NCI-H345 treated with DMSO at 0.1 percent for 48 hours (cell line): ENCODE measurements around the gene NUP37.
A peak's percentile ranks its signal among the peaks of the same experiment; 100 is the strongest.
"Not testable (repeated sequence)": the region's sequence is repeated elsewhere in the genome, so short reads cannot be mapped to it uniquely, and the experiment has no call there.

Source experiments
- DNase-seq: peaks from one replicate; lab custom pipeline; 2025; ENCODE audit not compliant: unreplicated experiment; lab: John Stamatoyannopoulos, UW

Gene NUP37

DNA sequence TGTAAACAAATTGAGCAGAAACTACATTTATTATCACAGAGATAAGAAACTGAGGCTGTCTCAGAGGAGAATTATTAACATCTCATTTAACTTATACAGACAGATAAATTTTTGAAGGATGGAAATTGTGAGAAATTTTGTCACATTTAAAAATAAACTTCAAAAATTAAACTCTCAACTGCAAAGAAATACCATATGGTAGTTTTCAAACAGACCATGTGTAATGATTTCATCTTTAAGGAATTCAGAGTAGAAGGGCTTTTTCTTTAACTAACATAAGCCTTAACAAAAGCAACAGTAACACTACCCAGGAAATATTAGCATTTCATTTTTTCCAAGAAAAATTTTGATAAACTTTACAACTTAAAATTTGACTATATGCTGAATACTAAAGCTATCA, 26.6 kb downstream of the NUP37 start:
- no peak for DNase-seq

DNA sequence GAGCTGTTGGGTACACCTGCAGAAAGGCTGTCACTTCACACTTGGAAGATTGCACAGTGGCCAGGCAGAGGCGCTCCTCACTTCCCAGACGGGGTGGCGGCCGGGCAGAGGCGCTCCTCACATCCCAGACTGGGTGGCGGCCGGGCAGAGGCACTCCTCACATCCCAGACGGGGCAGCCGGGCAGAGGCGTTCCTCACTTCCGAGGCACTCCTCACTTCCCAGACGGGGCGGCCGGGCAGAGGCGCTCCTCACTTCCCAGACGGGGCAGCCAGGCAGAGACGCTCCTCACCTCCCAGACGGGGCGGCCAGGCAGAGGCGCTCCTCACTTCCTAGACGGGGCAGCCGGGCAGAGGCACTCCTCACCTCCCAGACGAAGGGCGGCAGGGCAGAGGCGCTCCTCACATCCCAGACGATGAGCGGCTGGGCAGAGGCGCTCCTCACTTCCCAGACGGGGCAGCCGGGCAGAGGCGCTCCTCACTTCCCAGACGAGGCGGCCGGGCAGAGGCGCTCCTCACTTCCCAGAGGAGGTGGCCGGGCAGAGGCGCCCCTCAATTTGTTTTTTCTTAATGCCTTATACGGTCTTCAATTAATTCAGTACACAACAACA, 30.6 kb downstream of the NUP37 start:
- DNase-seq, result not testable (repeated sequence)

DNA sequence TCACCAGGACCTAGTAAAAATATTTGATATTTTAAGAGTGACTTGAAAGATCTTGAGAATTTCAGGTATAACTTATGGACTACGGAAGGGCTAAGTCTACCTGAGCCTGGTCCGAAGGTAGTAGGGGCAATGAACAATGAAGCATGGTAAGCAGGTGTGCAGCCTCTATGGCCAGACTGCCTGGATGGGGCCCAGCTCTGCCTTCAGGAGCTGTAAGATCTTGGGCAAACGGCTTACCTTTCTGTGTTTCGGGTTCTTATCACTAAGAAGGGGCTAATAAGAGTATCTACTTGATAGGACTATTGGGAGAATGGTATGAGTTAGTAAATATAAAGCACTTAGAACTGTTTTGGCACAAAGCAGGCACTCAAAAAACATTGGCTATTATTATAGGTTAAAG, 39.1 kb downstream of the NUP37 start:
- no peak for DNase-seq

DNA sequence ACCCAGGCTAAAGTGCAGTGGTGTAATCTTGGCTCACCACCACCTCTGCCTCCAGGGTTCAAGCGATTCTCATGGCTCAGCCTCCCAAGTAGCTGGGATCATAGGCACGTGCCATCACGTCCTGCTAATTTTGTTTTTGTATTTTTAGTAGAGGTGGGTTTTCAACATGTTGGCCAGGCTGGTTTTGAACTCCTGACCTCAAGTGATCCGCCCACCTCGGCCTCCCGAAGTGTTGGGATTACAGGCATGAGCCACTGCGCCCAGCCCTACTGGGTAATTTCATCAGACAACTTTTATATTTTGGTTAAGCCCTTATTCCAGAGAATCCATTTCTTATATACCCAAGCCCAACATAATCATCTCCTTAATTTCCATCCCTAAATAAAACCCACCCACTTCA, 47.8 kb downstream of the NUP37 start:
- not testable (repeated sequence) for DNase-seq

DNA sequence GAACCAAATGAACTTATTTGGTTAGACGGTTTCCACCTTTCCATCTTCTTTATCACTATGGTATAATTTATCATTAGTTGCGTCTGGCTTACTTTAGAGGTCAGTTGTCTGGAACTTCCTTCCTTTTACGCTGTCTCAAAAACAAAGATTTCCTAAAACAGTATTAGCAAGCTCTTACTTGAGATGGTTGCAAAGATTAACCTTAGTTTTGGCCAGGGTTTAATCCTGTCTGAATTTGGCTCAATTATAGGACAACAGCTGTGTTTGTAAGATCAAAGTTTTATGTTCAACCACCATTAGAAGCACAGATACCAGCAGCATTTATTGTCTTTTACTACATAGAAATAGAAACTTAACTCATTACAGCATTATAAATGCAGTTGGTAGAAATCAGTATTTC, 50.2 kb downstream of the NUP37 start:
- DNase-seq, result no peak

DNA sequence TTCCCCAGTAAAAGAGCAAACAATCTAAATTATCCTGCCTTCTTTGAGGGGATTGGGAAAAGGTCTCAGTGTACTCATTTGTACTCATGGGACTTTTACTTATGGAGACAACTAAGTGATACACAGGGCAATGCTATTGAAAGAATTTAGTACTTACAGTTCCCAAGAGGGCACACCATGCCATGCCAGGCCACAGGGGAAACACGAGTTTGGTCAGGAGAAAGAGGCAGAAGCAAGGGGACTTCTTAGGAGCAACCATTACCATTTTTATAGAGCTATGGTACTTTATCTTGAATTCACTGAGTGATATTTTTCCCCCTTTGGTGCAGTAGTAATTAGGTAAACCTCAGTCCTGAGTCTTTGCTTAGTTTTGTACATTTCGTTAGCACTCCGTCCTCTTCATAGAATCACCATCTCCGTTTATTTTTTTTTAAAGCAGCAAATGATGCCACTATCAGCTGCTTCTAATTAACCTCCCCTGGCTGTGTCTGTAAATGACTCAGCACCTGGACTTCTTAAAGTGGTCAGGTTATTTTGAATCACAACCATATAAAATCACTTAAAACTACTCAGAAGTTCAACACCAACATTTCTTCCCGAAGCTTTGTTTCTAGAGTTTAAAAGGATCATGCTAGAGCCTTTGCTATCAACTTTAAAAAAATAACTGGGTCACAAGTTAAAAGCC, 52.2 kb downstream of the NUP37 start:
- no peak for DNase-seq

DNA sequence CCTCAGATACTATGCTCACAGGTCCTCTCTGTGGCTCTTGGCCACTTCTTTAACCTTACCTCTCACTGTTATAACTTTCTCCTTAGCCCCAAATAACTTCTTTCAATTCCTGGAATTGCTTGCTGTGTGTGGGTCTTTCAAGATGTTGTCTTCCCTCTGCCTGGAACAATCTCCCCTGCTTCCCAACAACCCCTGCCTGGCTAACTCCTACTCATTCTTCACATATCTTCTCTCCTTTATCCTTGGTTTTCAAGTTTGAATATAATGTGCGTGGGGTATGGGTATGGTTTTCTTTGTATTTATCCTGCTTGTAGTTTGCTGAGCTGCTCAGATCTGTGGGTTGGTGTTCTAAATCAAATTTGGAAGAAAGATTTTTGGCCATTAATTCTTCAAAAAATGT, 55.4 kb downstream of the NUP37 start:
- DNase-seq, result no peak

DNA sequence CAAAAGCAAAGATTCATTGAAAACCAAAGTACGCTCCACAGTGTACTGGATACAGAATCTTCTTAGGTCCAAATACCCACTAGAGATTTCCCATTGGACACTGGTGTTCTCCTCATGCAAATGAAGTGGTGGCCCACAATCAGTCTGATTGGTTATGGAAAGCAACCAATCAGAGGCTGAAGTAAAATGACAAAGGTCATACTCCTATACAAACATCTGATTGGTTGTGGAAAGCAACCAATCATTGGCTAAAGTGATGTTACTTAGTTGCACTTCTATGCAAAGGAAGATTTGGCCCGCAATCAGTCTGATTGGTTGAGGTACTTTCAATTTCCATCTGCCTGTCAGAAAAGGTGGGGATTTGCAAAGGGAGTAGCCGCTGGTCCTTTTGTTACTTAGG, 56.8 kb downstream of the NUP37 start:
- no peak for DNase-seq

DNA sequence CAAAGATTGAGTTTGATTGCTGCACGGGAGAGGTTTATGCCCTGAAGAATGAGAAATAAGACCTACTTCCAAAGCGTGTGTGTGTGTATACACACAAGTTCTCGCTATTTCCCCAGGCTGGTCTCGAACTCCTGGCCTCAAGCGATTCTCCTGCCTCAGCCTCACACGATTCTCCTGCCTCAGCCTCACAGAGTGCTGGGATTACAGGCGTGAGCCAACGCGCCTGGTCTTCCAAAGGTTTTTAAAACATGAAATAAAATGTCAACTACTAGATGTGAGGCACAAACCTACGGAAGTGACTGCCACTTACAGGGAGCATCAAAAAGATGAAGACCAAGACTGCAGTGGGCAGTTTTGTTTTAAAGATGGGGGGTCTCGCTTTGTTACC, 57.5 kb downstream of the NUP37 start:
- DNase-seq, result no peak

DNA sequence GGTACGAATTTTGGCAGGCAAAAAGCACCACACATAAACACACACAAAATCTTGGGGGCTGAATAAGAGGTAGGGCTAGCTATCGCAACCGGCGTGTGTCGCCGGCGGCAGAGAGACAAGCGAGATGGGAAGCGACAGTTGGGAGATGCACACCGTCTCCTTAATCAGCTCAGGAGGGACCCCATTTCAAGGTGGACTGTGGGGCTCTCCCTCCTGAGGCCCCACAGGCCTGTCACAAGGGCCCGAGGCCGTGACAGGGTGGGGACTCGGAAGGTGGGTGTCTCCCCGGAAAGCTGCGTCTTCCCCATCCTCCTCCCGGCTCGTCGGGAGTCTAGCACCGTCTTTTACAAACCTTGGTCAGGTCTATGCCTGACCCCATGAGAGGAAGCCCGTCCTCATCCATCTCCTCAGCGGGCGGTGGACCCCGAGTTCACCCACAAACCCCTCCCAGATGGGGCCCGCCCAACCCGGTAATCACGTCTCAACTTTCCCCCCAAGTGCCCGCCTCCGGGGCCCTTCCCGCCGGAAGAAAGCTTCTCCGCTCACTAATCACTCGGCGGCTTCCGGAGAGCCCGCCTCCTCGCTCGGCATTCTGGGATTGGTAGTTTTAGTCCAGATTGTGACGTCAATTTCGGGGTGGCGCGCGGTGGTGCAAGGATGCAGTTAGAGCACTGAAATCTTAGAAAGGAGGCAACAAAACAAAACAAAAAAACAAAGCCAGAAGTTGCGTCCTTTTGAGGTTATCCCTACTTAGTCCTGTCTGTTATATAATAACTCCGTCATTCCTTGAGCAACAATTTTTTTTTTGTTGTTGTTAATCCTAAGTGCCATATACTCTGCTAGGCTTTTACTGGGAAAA, 58.1 kb downstream of the NUP37 start, which contains the start of gene WASHC3:
Gene WASHC3, minus strand, starts transcription at position 432 of the 859 bp plus-strand sequence. Its CDS starts 29 bp downstream, at position 403.
- DNase-seq, result peak; percentile 94

DNA sequence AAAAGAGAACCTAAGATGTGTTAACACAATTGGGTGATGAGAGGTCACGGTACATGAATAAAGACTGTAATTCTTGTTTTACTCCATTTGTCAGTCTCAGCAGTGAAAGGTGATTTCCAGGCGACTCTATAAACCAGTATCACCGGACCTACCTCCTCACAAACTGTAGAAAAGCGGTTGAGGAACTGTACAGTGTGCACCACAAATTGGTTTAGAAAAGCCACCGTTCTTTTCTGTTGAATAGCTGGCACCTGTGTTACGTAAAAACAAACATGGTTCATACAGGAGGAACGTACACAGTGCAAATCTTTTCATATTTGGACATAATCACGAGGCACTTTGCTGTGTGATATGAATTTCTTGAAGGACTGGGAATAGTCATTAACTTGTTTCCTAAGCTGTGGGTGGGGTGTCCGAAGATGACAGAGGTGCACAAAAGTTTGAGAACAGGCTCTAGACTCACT, 58.8 kb downstream of the NUP37 start:
- DNase-seq, result no peak

DNA sequence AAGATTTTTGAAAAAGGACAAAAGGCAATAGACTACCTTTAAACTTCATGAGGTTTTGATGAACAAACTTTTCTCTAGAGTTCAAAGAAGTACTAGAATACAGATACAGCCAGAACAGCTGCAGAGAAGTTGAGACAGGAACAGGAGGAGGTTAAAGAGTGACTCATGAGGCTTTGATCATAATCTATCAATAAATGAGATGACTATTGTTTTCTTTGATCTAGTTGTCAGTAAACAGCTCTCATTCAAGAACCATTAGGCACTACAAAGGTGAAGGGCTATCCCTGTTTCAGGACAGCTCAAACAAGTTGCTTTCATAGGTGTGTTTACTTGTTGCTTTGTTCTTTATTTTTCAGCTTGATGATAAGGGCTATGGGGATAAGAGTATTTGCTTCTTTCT, 60.6 kb downstream of the NUP37 start:
- DNase-seq, result no peak

DNA sequence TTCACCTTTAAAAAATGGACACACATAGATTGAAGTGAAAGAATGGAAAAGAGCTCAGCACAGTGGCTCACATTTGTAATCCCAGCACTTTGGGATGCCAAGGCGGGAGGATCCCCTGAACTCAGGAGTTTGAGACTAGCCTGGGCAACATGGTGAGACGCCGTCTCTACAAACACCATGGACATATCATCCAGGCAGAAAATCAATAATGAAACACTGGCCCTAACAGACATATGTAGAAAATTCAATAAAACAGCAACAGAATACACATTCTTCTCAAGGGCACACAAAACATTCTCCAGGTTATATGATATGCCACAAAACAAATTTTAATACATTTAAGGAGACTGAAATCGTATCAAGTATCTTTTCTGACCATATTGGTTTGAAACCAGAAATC, 65.6 kb downstream of the NUP37 start:
- no peak for DNase-seq

DNA sequence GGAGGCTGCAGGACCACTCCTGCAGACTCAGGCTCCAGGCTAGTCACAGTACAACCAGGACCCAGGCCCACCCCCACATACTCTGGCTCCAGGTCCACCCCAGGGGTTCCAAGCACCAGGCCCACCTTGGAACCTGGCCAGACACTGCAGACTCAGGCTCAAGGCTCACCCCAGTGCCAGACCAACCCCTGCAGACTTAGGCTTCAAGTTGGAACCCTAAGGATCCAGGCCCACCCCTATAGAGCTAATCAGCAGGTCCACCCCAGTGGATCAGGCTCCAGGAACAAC, 66.9 kb downstream of the NUP37 start:
- DNase-seq, result no peak

DNA sequence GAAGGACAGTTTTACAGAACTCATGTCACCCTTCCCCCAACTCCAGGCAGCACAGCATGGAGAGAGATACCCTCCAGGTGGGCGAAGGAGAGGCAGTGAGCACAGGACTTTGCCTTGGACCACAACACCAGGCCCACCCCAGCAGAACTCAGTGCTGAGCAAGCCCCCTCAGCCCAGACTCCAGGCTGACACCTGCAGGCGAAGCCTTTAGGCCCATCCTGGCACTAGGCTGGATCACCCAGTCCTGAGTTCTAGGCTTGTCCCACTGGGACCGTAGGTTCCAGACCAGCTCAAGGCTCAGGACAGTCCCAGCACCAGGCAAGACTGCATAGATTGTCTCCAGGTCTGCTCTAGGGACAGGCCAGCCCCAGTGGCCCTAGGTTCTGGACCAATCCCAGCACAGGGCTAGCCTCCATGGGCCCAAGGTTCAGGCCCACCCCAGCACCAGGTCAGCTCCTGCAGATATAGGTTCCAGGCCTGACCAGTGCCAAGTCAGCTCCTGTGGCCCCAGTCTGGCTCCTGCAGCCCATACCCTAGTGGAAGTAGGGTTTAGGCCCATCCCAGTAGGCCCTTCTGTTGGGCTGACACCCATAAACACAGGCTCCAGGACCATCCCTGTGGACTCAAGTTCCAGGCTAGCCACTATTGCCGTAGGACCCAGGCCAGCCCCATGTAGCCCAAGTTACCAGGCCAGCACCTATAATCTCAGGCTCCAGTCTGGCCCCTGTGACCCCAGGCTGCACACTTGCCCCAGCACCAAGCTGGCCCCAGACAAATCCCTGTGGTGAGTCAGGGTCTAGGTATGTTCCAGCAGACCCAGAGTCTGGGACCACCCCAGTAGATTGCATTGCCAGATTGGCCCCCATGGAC, 67.5 kb downstream of the NUP37 start:
- no peak for DNase-seq

DNA sequence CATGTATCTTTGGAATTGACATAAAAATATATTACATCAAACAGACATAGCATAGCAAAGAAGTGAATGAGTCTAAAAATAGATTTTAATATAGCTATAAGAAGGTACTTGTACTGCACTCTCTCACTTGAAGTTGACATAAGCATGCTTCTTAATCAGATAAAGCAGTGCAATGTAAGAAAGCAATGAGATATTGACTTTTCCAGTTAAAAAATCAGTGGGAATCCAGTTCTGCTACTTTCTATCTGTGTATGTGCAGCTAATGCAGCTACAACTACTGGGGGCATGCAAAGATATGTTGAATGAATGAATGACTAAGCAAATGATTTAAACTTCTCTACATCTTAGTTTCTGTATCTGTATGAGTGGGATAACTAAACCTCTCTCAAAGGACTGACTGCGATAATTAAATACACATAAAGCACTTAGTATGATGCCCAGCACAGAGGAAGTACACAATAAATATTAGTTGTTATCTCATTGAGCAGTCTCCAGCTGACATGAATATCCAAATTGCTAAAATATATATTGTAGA, 68.4 kb downstream of the NUP37 start:
- DNase-seq, result no peak

DNA sequence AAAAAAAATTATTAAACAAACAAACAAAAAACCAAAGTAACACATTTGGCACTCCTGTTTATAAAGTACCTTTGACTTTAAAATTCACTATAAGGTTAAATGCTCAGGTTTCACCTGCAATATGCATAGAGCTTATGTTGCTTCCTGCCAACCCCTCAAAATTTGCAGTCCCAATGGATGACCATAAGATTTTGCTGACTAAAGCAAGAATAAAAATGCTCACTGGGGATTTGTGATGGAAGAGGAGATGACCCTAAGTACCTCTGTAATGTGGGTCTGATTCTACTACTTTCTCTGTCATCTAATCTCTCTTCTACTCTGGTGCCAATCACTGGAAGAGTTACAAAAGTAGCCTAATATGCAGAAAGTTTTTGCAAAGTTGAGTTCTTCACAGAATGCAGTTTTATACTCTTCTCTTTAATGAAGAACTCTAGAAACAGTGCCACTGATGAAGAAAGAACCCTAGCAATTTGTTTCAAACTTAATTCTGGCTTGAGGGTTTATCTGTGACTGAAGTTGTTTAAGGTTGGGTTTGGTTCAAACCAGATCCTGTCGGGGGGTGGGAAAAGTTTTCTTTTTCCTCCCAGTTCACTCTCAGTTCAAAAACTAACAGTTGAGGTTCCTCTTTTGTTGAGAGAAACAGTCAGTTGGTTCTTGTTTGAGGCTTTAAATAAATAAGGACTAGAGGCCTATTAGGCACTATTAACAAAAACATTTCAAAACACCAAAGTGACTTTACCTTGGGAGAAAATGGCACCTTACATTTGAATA, 69.1 kb downstream of the NUP37 start:
- DNase-seq, result no peak

DNA sequence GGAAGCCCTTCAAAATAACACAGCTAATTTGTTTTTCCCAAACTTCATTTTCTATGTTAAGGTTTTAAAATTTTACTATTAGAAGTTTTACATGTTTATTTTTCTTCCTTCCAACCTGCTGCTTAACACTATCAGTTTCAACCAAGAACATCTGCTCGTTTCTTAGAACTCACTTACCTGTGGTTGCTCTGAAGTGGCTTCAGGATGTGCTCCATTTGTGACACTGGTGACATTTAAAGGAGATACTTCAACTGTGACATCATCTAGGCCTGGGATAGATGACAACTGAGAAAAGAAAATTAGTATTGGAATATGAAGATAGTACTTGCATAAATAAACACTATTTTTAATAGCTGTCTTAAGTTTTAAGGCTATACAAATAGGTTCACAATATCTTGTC, 76.0 kb downstream of the NUP37 start:
- DNase-seq, result no peak

DNA sequence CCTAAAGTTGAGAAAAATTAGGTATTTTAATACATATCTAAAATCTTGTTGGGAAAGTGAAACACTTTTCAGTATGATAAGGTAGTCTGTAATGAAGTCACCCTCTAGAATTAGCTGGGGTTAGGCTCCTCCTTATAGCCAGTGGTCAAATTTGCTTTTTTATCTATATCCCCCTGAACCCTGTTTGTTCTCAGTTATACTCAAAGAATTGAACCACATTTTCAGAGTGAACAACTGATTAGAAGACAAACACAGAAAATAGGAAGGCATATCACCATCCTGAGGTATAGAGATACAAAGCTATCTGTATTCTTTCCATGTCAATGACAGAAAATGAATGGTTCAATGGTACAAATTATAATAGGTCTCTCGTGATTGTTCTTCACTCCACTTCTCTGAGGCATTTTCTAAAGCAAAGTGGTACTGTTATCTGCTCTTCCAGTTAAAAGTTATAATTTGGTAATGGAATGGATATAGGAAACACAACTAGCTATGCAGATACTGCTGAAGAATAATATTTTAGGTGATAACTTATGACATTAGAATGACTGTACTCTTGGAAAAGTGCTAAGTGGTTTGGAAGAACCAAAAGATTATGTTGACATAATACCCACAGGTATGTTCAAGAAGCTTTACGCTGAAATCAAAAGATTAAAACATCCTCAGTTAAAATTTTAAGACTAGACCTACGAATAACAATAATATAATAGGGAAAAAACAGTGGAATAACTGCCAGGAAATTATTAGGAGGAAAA, 85.7 kb downstream of the NUP37 start:
- no peak for DNase-seq
